Stimulated activated naive B cell treated with anti-CD40 and anti-IgM and Interleukin-4, amounts not matched to agents 10 μg/mL and 1 μg/mL and 100 μg/mL, for 72 hours (primary cell): ENCODE data around the gene COL6A2.

ENCODE experiments used
- ATAC-seq, 2 donors: fragments of 150-1000 bp; cut with Tn5 transposase; replicated peaks; 2 replicates each; pipeline ENCODE4 v1.10.0; 2021; ENCODE audit warnings: moderate library complexity in 1 of 2
- DNase-seq: peaks from one replicate; pipeline ENCODE4 v3.0.0; 2021
- H3K27ac Mint-ChIP-seq: one replicate; pipeline ENCODE4 v1.8.0; 2022; ENCODE audit warnings: mild to moderate bottlenecking, mixed read lengths
- H3K27me3 Mint-ChIP-seq, 2 donors: one replicate each; pipeline ENCODE4 v1.8.0; 2022; ENCODE audit warnings: mixed read lengths in 2 of 2
- H3K36me3 Mint-ChIP-seq, 2 donors: one replicate each; pipeline ENCODE4 v1.8.0; 2022; ENCODE audit warnings: mixed read lengths in 2 of 2, mild to moderate bottlenecking in 1 of 2
- H3K4me1 Mint-ChIP-seq, 2 donors: one replicate each; pipeline ENCODE4 v1.8.0; 2022; ENCODE audit warnings: mixed read lengths in 2 of 2, mild to moderate bottlenecking in 1 of 2
- H3K4me3 Mint-ChIP-seq, 2 donors: one replicate each; pipeline ENCODE4 v1.8.0; 2022; ENCODE audit warnings: mild to moderate bottlenecking in 2 of 2, mixed read lengths in 2 of 2, moderate library complexity in 1 of 2
- H3K9me3 Mint-ChIP-seq, 2 donors: one replicate each; pipeline ENCODE4 v1.8.0; 2022; ENCODE audit warnings: mixed read lengths in 2 of 2, mild to moderate bottlenecking in 1 of 2

Gene COL6A2

DNA sequence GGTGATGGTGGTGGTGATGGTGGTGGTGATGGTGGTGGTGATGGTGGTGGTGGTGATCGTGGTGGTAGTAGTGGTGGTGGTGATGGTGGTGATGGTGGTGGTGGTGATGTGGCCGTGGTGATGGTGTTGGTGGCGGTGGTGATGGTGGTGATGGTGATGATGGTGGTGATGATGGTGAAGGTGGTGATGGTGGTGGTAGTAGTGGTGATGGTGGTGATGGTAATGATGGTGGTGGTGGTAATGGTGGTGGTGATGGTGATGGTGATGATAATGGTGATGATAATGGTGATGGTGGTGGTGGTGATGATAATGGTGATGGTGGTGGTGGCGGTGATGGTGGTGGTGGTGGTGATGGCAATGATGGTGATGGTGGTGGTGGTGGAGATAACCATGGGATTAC is 6.8 kb upstream of the COL6A2 start:
- Mint-ChIP-seq H3K4me3 (no peak overlapping the region), H3K27ac (no peak overlapping the region)
- no peak for ATAC-seq

DNA sequence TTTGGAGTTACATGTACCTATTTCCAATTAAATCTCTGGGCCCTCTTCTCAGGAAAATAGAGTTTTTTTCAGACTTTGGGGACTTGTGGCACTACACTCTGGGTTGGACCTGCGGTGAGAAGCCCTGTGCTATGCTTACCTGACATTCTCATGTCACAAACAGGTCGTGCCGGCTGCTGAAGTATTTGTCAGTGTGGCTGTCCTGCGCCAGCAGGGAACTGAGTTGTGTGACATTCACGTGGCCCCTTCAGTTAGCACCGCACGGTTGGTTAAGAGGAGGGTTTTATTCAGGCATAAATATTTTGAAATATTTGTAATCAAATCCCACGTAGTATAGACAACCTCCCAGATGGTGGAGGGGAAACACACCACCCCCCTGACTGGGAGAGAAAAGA is 6.3 kb upstream of the COL6A2 start:
- Mint-ChIP-seq H3K27me3 (peaks cover 12 to 14% of the 10 kb centered on the region in 2 donors), H3K9me3 (peaks cover 26 to 31% of the 10 kb centered on the region in 2 donors)

More for the DNA sequence above, 6.8 kb upstream of the COL6A2 start:
- DNase-seq = no peak
- Mint-ChIP-seq H3K9me3 (peaks cover 26 to 32% of the 10 kb centered on the region in 2 donors), H3K4me1 (peaks cover 0 to 1% of the 10 kb centered on the region in 2 donors), H3K27me3 (peaks cover 7 to 9% of the 10 kb centered on the region in 2 donors), H3K36me3 (no peaks in the 10 kb centered on the region)

DNA sequence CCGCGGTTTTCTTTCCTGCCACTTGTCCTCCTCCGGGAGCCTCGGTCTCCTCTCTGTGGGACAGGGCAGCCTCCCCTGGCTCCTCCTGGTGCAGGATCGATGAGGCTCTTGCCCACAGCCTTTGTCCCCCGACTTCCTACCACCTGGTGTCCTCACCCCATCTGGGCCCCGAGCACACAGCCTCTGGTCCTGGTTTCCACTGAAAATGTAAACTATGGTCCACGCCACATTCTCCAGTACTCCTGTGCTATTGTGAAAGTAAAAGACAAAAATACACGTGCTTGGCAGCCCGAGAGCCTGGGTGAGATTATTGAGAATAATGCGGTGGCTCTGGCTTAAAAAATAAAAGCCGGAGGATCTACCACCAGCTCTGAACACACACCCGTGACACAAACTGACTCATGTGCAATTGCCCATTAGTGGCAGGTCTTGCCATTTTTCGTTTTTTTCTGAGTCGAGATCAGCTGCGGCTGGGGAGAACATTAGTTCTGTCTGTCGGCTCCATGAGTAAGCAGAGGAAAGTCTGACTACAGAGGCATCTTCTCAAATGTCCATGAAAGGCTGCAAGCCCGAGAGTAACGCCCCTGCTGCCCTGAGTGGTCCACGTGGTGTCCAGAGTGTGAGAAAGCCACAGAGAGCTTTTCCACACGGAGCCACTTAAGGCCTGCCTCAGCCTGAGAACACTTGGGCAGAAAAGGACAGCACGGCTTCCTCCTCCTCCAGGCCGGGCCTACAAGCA is 5.7 kb upstream of the COL6A2 start:
- H3K27ac Mint-ChIP-seq = no peak overlapping the region
- no peaks in the 10 kb centered on the region for H3K36me3 Mint-ChIP-seq
- ATAC-seq = no peak
- H3K27me3 Mint-ChIP-seq = peaks cover 17 to 20% of the 10 kb centered on the region in 2 donors
- peaks cover 20 to 27% of the 10 kb centered on the region in 2 donors for H3K9me3 Mint-ChIP-seq
- H3K4me3 Mint-ChIP-seq = no peak overlapping the region
- DNase-seq = no peak
- peaks cover 0 to 1% of the 10 kb centered on the region in 2 donors for H3K4me1 Mint-ChIP-seq

More for the DNA sequence above, 6.3 kb upstream of the COL6A2 start:
- H3K4me3 Mint-ChIP-seq = no peak overlapping the region
- H3K36me3 Mint-ChIP-seq = no peaks in the 10 kb centered on the region
- peaks cover 0 to 1% of the 10 kb centered on the region in 2 donors for H3K4me1 Mint-ChIP-seq
- ATAC-seq (no peak), DNase-seq (no peak)
- H3K27ac Mint-ChIP-seq = no peak overlapping the region

DNA sequence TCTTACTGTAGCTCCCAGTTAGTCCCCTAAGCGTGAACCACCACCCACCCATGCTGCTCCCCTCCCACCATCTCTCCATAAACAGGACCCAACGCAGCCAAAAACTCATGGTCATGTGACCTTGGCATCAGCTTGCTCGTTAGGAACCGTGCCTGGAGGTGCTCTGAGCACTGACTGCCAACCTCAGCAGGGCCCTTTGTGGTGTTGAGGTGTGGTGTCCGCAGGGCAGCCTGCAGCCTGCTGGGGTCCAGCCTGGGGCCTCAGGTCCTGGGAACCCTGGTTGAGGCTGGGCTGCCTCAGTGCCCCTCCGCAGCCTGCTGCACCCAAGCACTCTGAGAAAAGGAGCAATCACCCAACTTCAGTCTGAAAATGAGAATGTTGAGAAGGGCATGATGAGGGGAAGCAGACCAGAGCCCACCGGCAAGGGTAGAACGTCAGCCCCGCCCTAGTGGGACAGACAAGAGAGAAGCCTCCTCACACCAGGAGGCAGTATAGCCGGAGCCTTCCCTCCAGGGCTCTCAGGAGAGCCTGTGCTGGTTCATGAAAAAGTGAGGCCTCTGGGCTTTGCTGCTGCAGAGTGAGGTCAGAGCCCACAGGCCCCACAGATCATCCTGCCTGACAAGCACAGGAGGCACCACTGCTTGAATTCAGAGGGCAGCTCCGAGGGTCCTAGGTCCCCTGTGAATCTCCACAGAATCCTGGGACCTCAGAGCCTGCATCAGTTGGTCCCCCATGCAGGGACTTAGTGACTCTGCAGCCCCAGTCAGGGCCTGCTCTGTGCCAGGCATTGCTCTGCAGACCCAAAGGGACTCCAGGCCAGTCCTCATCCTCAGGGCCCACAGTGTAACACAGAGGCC is 4.9 kb upstream of the COL6A2 start:
- H3K9me3 Mint-ChIP-seq = peaks cover 18 to 22% of the 10 kb centered on the region in 2 donors

DNA sequence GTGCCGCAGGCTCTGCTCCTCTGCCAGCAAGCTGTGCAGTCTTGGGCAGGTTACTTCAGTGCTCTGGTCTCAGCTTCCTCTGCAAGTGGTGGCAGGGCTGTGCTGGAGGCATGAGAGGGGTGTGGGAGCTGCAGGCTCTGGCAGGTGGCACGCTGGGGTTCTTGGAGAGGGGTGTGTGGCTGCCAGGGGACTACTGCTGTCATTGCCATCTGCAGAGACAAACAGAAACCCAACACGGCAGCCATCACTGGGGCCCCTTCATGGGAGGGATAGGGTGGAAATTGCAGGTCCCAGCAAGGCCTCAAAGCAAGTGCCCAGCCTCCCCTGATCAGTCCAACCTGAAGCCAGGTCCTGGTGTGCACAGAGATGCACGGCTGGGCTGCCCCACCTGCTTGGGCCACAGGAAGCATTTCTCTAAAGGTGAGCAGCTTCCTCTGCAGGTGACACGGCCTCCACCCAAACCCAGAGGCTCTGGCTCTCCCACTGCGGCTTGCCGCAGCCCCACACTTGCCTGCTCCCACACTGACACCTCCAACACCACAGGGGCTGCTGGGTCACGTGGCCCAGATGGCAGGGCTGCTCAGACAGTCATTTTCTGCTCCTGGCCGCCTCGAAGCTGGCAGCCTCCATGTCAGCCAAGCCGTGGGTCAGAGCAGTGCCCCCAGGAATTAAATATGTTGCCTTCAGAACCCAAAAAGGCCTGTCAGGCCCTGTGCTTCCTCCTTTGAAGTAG is 4.1 kb upstream of the COL6A2 start:
- peaks cover 17 to 22% of the 10 kb centered on the region in 2 donors for H3K27me3 Mint-ChIP-seq
- H3K36me3 Mint-ChIP-seq = no peaks in the 10 kb centered on the region
- H3K27ac Mint-ChIP-seq = no peak overlapping the region
- ATAC-seq (no peak), DNase-seq (no peak)
- H3K9me3 Mint-ChIP-seq = peaks cover 11 to 15% of the 10 kb centered on the region in 2 donors
- no peak overlapping the region for H3K4me3 Mint-ChIP-seq
- H3K4me1 Mint-ChIP-seq = peaks cover 0 to 1% of the 10 kb centered on the region in 2 donors

More for the DNA sequence above, 4.9 kb upstream of the COL6A2 start:
- peaks cover 0 to 1% of the 10 kb centered on the region in 2 donors for H3K4me1 Mint-ChIP-seq
- DNase-seq (no peak), ATAC-seq (no peak)
- H3K4me3 Mint-ChIP-seq = no peak overlapping the region
- peaks cover 17 to 21% of the 10 kb centered on the region in 2 donors for H3K27me3 Mint-ChIP-seq
- H3K36me3 Mint-ChIP-seq = no peaks in the 10 kb centered on the region
- H3K27ac Mint-ChIP-seq = no peak overlapping the region

DNA sequence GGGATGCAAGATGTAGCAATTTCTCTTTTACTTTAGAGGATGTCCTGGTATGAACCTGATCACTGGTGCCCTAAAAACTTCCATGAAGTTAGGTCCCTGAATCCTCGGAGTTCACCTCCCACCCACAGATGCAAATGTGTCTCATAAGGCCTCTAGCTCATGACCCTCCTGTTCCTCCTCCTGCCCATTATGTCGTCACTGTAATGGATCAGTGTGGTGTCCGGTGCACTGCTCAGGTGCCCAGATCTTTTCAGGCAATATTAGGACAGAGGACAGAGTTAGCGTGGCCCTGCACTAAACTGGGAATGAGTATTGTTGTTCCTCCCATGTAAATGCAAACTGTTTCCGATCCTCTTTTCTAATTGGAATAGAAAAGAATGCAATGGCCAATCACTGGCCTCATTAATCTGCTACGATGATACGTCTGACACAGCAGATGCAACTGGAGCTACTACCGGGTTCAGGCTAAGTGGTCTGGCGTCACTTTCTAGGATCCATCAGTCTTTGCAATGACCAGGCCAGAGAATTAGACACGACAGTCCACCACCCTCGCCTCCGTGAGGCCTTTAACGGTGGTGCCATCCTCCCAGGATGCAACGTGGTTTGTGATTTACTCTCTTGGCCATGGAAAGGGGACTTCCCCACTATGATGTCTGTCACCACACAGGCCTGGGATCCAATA is 3.4 kb upstream of the COL6A2 start:
- H3K27me3 Mint-ChIP-seq = peaks cover 17 to 27% of the 10 kb centered on the region in 2 donors
- peaks cover 0 to 1% of the 10 kb centered on the region in 2 donors for H3K4me1 Mint-ChIP-seq
- DNase-seq (no peak), ATAC-seq (no peak)
- no peak overlapping the region for H3K27ac Mint-ChIP-seq
- H3K36me3 Mint-ChIP-seq = no peaks in the 10 kb centered on the region
- no peak overlapping the region for H3K4me3 Mint-ChIP-seq
- peaks cover 11% of the 10 kb centered on the region in 2 donors for H3K9me3 Mint-ChIP-seq

DNA sequence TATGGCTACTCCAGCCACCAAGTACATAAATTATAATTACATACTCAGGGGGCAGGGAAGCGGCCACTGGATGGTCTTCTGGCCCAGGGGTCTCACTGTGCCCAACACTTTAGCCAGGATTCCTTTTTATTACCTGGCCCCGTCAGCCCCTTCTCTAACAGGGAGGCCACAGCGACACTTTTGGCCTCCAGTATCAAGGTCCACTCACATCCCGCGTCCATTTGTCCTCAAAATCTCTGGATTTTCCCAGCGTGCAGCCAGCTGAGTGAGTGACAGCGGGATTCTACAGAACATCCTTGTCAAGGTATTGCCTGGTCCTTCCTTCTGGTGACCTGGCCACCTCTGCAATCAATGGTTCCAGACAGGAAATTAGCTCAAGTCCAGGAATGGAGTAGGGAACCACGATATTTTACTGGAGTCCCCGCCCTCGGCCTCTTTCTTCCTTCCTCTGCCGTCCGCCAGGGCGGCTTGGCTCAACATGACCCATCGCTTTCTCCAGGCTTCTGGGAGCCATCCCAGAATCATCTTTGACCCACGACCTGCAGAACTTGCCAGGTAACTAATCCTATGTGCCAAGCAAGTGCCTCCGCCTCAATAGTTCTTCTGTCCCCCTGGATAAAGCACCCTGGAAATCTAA is 2.7 kb upstream of the COL6A2 start:
- Mint-ChIP-seq H3K27ac (no peak overlapping the region), H3K9me3 (peaks cover 8 to 10% of the 10 kb centered on the region in 2 donors), H3K4me3 (no peak overlapping the region), H3K4me1 (peaks cover 0 to 1% of the 10 kb centered on the region in 2 donors), H3K27me3 (peaks cover 22 to 33% of the 10 kb centered on the region in 2 donors), H3K36me3 (no peaks in the 10 kb centered on the region)
- DNase-seq (no peak), ATAC-seq (no peak)

DNA sequence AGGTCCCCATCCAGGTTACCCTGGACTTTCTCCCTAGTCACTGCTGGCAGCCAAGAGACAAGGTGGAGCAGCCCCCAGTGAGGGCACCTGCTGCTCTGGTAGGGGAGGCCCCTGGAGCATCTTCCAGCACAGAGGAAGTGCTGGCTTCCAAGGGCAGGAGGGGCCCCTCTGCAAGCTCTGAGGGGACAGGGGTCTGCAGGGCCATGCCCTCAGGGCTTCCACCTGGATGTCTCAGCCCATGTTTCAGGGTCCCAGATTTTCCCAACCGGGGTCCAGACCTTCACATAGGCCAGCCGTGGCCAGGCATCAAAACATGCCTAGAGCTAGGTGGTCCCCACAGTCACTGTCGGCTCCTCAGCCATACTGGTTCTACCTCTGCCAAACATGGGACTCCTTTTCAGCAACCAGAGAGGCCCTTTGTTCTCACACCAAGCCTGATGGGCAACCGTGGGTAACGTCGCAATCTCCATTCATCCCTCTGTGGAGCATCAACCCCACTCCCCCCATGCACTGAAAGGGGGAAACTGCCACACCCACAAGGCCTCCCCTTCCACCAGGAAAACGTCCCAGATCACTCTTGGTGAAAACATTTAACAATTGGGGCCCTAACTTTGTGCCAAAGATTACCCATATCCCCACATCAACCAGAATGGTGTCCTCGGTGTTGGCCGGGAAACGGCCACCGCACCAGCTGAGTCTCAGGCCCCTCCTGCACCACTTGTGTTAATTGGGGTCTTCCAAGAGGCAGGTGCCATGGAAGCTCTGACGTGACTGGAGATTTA is 1.9 kb upstream of the COL6A2 start:
- H3K9me3 Mint-ChIP-seq = peaks cover 4% of the 10 kb centered on the region in 2 donors
- no peaks in the 10 kb centered on the region for H3K36me3 Mint-ChIP-seq
- no peak overlapping the region for H3K27ac Mint-ChIP-seq
- H3K4me1 Mint-ChIP-seq = peaks cover 0 to 1% of the 10 kb centered on the region in 2 donors
- ATAC-seq = no peak
- no peak overlapping the region for H3K4me3 Mint-ChIP-seq
- peaks cover 30 to 41% of the 10 kb centered on the region in 2 donors for H3K27me3 Mint-ChIP-seq
- no peak for DNase-seq

DNA sequence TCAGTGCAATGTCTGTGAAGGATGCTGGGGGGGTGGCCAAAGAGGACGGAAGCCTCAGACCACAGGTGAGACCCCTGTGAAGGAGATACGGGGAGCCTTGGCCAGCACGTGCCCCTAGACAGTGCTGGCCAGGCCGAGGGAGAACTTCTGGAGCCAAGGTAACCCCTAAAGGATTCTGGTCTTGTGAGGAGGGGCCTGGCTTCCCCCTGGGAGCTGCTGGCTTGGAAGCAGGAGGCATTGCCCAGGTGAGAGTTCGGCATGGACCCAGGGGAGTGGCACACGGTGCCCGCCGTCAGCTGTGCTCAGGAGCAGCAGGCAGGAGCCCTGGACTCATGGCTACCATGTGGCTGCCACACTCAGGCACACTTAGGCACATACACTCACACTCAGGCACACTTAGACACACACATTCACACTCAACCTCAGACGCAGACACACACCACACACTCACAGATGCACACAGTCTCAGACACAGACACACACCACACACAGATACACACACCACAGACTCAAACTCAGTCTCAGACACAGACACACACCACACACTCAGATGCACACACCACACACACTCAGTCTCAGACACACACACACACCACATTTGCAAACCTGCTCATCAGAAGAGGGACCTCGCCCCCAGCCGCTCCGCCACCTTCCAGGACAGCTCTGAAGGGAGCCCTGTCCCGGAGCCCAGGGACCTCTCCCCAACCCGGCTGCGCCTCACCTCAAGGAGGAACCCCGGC is 1.1 kb upstream of the COL6A2 start:
- H3K36me3 Mint-ChIP-seq = no peaks in the 10 kb centered on the region
- DNase-seq (no peak), ATAC-seq (no peak)
- H3K9me3 Mint-ChIP-seq = no peaks in the 10 kb centered on the region
- H3K27me3 Mint-ChIP-seq = peaks cover 37 to 49% of the 10 kb centered on the region in 2 donors
- H3K27ac Mint-ChIP-seq = no peak overlapping the region
- peaks cover 0 to 1% of the 10 kb centered on the region in 2 donors for H3K4me1 Mint-ChIP-seq
- peak overlapping the region in 1 of 2 donors; percentile 17 for H3K4me3 Mint-ChIP-seq

DNA sequence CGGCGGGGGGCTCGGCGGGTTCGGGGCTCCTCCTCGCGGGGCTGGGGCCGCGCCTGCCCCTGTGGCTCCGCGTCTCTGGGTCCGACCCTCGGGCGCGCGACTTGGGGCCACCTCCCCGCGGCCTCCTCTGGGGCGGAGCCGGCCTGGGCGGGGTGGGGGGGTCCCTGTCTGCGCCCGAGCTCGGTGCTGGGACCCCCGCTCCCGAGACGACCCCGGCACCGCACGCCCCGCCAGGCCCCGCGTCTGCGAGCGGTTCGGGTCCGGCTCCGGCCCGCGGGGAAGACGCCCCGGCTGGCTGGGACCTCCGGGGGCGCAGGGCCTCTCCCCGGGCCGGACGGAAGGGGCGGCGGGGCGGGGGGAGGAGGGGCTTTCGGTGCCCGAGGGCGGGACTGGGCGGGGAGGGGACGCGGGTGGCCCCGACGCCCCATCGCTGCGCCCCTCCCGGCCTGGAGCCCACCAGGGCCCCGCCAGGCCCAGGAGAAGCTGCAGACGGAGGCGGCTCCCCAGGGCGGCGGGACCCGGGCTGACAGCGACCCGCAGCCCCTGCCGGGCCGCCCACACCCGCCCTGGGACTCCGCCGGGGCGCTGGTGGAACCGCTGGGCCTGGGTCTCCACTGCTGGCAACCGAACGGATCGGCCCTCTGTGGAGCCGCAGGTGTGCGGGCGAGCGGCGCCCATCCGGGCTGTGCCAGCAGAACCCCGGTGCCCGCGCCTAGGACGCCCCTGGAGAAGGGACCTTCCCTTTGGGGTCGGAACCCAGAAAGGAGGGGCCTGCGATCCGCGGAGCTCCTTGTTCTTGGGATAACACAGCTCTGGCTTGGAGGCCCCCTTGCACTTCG is 610 bp downstream of the COL6A2 start:
- H3K27me3 Mint-ChIP-seq = peaks cover 51 to 64% of the 10 kb centered on the region in 2 donors
- peak in 1 of 2 donors; percentile 34 for ATAC-seq
- peaks cover 0 to 4% of the 10 kb centered on the region in 2 donors for H3K36me3 Mint-ChIP-seq
- no peak overlapping the region for H3K4me3 Mint-ChIP-seq
- no peak overlapping the region for H3K27ac Mint-ChIP-seq
- peaks cover 7 to 8% of the 10 kb centered on the region in 2 donors for H3K9me3 Mint-ChIP-seq
- no peaks in the 10 kb centered on the region for H3K4me1 Mint-ChIP-seq
- DNase-seq = no peak

DNA sequence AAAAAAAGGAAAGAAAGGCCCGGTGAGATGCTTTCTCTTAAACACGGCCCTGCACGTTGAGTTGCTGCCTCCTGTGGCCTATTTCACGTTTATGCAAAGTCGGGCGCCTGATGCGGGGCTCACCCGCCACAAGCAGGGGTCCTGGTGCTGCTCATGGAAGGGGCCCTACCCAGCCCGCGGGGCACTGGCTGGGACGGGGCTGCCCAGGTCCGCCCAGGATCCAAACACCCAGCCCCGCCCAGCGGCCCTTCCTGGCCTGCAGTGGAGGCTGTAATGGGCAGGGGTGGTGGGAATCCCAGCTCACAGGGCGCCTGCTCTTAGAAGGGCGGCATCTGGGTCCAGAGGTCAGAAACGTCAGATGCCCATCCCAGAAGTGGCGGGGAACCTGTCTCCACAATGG is 1.6 kb downstream of the COL6A2 start:
- no peak overlapping the region for H3K27ac Mint-ChIP-seq
- ATAC-seq (no peak), DNase-seq (no peak)
- H3K4me3 Mint-ChIP-seq = peak overlapping the region in 1 of 2 donors; percentile 11
- peaks cover 61 to 74% of the 10 kb centered on the region in 2 donors for H3K27me3 Mint-ChIP-seq
- H3K4me1 Mint-ChIP-seq = no peaks in the 10 kb centered on the region
- peaks cover 2 to 4% of the 10 kb centered on the region in 2 donors for H3K36me3 Mint-ChIP-seq
- peaks cover 12 to 17% of the 10 kb centered on the region in 2 donors for H3K9me3 Mint-ChIP-seq
